SK-N-SH treated with all-trans-retinoic acid at 6 μM for 48 hours (cell line): ENCODE data around the gene POLR2J2.
"Not testable (repeated sequence)": the region's sequence is repeated elsewhere in the genome, so short reads cannot be mapped to it uniquely, and the experiment has no call there.

Experiments used
- ARNTL ChIP-seq: fragments of 450-650 bp; formaldehyde crosslinking; IDR thresholded peaks from 2 replicates; pipeline ENCODE4 v1.5.0; 2020; ENCODE audit warnings: low read depth, mild to moderate bottlenecking, moderate library complexity, borderline replicate concordance
- BACH2 ChIP-seq: fragments of 250-450 bp; sonication (Bioruptor Pico); IDR thresholded peaks from 2 replicates; pipeline ENCODE4 v1.9.0; 2021; ENCODE audit warnings: mild to moderate bottlenecking, borderline replicate concordance
- CSDC2 ChIP-seq: fragments of 250-450 bp; sonication (Bioruptor Pico); IDR thresholded peaks from 2 replicates; pipeline ENCODE4 v1.5.0; 2020; ENCODE audit warnings: mild to moderate bottlenecking, moderate library complexity
- ESRRG ChIP-seq: fragments of 250-450 bp; sonication (Bioruptor Pico); IDR thresholded peaks from 2 replicates; pipeline ENCODE4 v1.6.1; 2021; ENCODE audit warnings: mild to moderate bottlenecking
- ISL1 ChIP-seq: fragments of 250-450 bp; sonication (Bioruptor Pico); IDR thresholded peaks from 2 replicates; pipeline ENCODE4 v2.1.2; 2022; ENCODE audit warnings: mild to moderate bottlenecking, moderate library complexity
- OSR1 ChIP-seq: fragments of 250-450 bp; sonication (Bioruptor Pico); IDR thresholded peaks from 2 replicates; pipeline ENCODE4 v1.8.0; 2022; ENCODE audit warnings: moderate library complexity, mild to moderate bottlenecking, inconsistent platforms
- PPARA ChIP-seq: fragments of 250-450 bp; sonication (Bioruptor Pico); IDR thresholded peaks from 2 replicates; pipeline ENCODE4 v1.5.0; 2020; ENCODE audit warnings: mild to moderate bottlenecking, borderline replicate concordance
- SNAI2 ChIP-seq: fragments of 250-450 bp; sonication (Bioruptor Pico); IDR thresholded peaks from 2 replicates; pipeline ENCODE4 v1.5.0; 2020; ENCODE audit warnings: mild to moderate bottlenecking, moderate library complexity
- ZFP30 ChIP-seq: fragments of 450-650 bp; formaldehyde crosslinking; IDR thresholded peaks from 2 replicates; pipeline ENCODE4 v1.5.0; 2022; ENCODE audit warnings: mild to moderate bottlenecking, moderate library complexity
- ZNF70 ChIP-seq: fragments of 450-650 bp; formaldehyde crosslinking; IDR thresholded peaks from 2 replicates; pipeline ENCODE4 v1.5.0; 2020; ENCODE audit warnings: mild to moderate bottlenecking, moderate library complexity
- TF ChIP-seq, protein P1 (sequence below): fragments of 250-450 bp; sonication (Bioruptor Pico); IDR thresholded peaks from 2 replicates; pipeline ENCODE4 v1.5.0; 2020; ENCODE audit warnings: mild to moderate bottlenecking, moderate library complexity
- TF ChIP-seq, protein P2 (sequence below): fragments of 250-450 bp; sonication (Bioruptor Pico); IDR thresholded peaks from 2 replicates; pipeline ENCODE4 v1.8.0; 2020; ENCODE audit warnings: mild to moderate bottlenecking, moderate library complexity, borderline replicate concordance

GRCh38 chr7:102667523-102667922 is 3.9 kb downstream of the POLR2J2 start:
- TF ChIP-seq, protein P1, sequence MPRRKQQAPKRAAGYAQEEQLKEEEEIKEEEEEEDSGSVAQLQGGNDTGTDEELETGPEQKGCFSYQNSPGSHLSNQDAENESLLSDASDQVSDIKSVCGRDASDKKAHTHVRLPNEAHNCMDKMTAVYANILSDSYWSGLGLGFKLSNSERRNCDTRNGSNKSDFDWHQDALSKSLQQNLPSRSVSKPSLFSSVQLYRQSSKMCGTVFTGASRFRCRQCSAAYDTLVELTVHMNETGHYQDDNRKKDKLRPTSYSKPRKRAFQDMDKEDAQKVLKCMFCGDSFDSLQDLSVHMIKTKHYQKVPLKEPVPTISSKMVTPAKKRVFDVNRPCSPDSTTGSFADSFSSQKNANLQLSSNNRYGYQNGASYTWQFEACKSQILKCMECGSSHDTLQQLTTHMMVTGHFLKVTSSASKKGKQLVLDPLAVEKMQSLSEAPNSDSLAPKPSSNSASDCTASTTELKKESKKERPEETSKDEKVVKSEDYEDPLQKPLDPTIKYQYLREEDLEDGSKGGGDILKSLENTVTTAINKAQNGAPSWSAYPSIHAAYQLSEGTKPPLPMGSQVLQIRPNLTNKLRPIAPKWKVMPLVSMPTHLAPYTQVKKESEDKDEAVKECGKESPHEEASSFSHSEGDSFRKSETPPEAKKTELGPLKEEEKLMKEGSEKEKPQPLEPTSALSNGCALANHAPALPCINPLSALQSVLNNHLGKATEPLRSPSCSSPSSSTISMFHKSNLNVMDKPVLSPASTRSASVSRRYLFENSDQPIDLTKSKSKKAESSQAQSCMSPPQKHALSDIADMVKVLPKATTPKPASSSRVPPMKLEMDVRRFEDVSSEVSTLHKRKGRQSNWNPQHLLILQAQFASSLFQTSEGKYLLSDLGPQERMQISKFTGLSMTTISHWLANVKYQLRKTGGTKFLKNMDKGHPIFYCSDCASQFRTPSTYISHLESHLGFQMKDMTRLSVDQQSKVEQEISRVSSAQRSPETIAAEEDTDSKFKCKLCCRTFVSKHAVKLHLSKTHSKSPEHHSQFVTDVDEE (CRISPR knock-in tag) = not testable (repeated sequence)
- not testable (repeated sequence) for TF ChIP-seq ESRRG; ARNTL (CRISPR knock-in tag); PPARA (CRISPR knock-in tag); ZNF70 (CRISPR knock-in tag); SNAI2 (CRISPR knock-in tag); ZFP30 (CRISPR knock-in tag); BACH2 (CRISPR knock-in tag); ISL1 (CRISPR knock-in tag); CSDC2; OSR1 (CRISPR knock-in tag)
- TF ChIP-seq, protein P2, sequence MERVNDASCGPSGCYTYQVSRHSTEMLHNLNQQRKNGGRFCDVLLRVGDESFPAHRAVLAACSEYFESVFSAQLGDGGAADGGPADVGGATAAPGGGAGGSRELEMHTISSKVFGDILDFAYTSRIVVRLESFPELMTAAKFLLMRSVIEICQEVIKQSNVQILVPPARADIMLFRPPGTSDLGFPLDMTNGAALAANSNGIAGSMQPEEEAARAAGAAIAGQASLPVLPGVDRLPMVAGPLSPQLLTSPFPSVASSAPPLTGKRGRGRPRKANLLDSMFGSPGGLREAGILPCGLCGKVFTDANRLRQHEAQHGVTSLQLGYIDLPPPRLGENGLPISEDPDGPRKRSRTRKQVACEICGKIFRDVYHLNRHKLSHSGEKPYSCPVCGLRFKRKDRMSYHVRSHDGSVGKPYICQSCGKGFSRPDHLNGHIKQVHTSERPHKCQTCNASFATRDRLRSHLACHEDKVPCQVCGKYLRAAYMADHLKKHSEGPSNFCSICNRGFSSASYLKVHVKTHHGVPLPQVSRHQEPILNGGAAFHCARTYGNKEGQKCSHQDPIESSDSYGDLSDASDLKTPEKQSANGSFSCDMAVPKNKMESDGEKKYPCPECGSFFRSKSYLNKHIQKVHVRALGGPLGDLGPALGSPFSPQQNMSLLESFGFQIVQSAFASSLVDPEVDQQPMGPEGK = not testable (repeated sequence)
